Esophagus muscularis mucosa (tissue), 4 donors: Measurements from ENCODE around the gene CYP1B1.

Source experiments
- CTCF ChIP-seq, 3 experiments: fragments of 200-600 bp in 2 of 3; fragments of 450-650 bp in 1 of 3; sonication (generic) in 2 of 3; IDR thresholded peaks; one replicate each; pipeline ENCODE4 v1.5.1; 2017 to 2019; ENCODE audit warnings: antibody characterized with exemption in 3 of 3, mild to moderate bottlenecking in 2 of 3, moderate library complexity in 1 of 3
- EP300 ChIP-seq: sonication (generic); formaldehyde crosslinking; IDR thresholded peaks from one replicate; pipeline ENCODE4 v1.6.1; 2017; ENCODE audit warnings: antibody characterized with exemption
- POLR2A ChIP-seq: fragments of 450-650 bp; IDR thresholded peaks from one replicate; pipeline ENCODE4 v1.6.1; 2017; ENCODE audit warnings: antibody characterized with exemption, moderate library complexity, mild to moderate bottlenecking, low read depth
- POLR2AphosphoS5 ChIP-seq, 2 donors: sonication (generic); formaldehyde crosslinking; IDR thresholded peaks; one replicate each; pipeline ENCODE4 v1.6.1; 2017; ENCODE audit warnings: antibody characterized with exemption in 2 of 2

- TF ChIP-seq POLR2A (no peak), CTCF (IDR thresholded peaks at IDR 0.05) (no peak), POLR2AphosphoS5 (IDR thresholded peaks at IDR 0.05) (no peak), EP300 (no peak)
Measured at GRCh38 chr2:38116762-38117161, 40.8 kb upstream of the CYP1B1 start.
